Ovary (tissue), 3 donors: Measurements from ENCODE around the gene ANGPTL7.

Experiments used
- CTCF ChIP-seq, 3 donors: fragments of 450-650 bp in 2 of 3; fragments of 200-600 bp in 1 of 3; IDR thresholded peaks; one replicate each; pipeline versions ENCODE4 v1.5.1 to v1.8.0; 2016 to 2022; ENCODE audit warnings: antibody characterized with exemption in 3 of 3, mild to moderate bottlenecking in 1 of 3
- POLR2A ChIP-seq: fragments of 450-650 bp; IDR thresholded peaks from one replicate; pipeline ENCODE4 v1.6.1; 2017; ENCODE audit warnings: antibody characterized with exemption, mild to moderate bottlenecking, moderate library complexity
- donor health status: DM: no; HTN: no; CAD: no.

GRCh38 chr1:11216074-11216473 is 26.9 kb downstream of the ANGPTL7 start:
- no peak for TF ChIP-seq CTCF (IDR thresholded peaks at IDR 0.05)
- no peak for TF ChIP-seq POLR2A
